Astrocyte (in vitro differentiated cells and primary cell): Measurements from ENCODE around the gene ZNF436. TPM values are rescaled to one million over a fixed set of nuclear protein-coding genes. Genes with fewer than 3 reads are reported as not detected.
A peak's percentile ranks its signal among the peaks of the same experiment; 100 is the strongest.

Experiments used
- DNase-seq: peaks from one replicate; pipeline ENCODE4 v3.0.0-alpha.2; 2010; ENCODE audit warnings: low read depth
- FAIRE-seq: peaks from 2 replicates; lab custom pipeline; 2011; peaks lifted over from hg19 to GRCh38; lab: Jason Lieb, UNC
- H2AFZ ChIP-seq: 2 replicates; pipeline ENCODE4 v1.6.0; 2012; ENCODE audit warnings: low read depth, low read length, inconsistent platforms
- H3K27ac ChIP-seq: 2 replicates; pipeline ENCODE4 v1.5.1; 2011; ENCODE audit warnings: low read depth, low read length, inconsistent platforms
- H3K27me3 ChIP-seq: 2 replicates; pipeline ENCODE4 v1.6.0; 2011; ENCODE audit warnings: low read length, inconsistent platforms; ENCODE audit not compliant: insufficient read depth
- H3K36me3 ChIP-seq: 2 replicates; pipeline ENCODE4 v1.5.1; 2011; ENCODE audit warnings: low read length, inconsistent platforms; ENCODE audit not compliant: insufficient read depth
- H3K4me1 ChIP-seq: 2 replicates; pipeline ENCODE4 v1.5.1; 2011; ENCODE audit warnings: low read length, inconsistent platforms; ENCODE audit not compliant: insufficient read depth
- H3K4me2 ChIP-seq: 2 replicates; pipeline ENCODE4 v1.6.0; 2012; ENCODE audit warnings: low read length, inconsistent platforms
- H3K4me3 ChIP-seq: 2 replicates; pipeline ENCODE4 v1.5.1; 2011; ENCODE audit warnings: low read depth, mild to moderate bottlenecking, low read length, inconsistent platforms; ENCODE audit not compliant: insufficient read depth
- H3K79me2 ChIP-seq: 2 replicates; pipeline ENCODE4 v1.6.0; 2012; ENCODE audit warnings: mild to moderate bottlenecking, low read length, inconsistent platforms; ENCODE audit not compliant: insufficient read depth
- H3K9ac ChIP-seq: 2 replicates; pipeline ENCODE4 v1.6.0; 2012; ENCODE audit warnings: mild to moderate bottlenecking, low read length, inconsistent platforms
- H3K9me3 ChIP-seq: 2 replicates; pipeline ENCODE4 v1.5.1; 2012; ENCODE audit warnings: low read depth, mild to moderate bottlenecking, low read length, inconsistent platforms; ENCODE audit not compliant: insufficient read depth
- H4K20me1 ChIP-seq: 2 replicates; pipeline ENCODE4 v1.6.0; 2012; ENCODE audit warnings: low read length, inconsistent platforms; ENCODE audit not compliant: insufficient read depth
- H3K27ac Mint-ChIP-seq: one replicate; pipeline ENCODE4 v1.8.0; 2021; ENCODE audit warnings: mild to moderate bottlenecking, mixed read lengths; ENCODE audit not compliant: unreplicated experiment
- H3K27me3 Mint-ChIP-seq: one replicate; pipeline ENCODE4 v1.8.0; 2021; ENCODE audit warnings: low read depth, mixed read lengths; ENCODE audit not compliant: unreplicated experiment
- H3K36me3 Mint-ChIP-seq: one replicate; pipeline ENCODE4 v1.8.0; 2021; ENCODE audit warnings: low read depth, mixed read lengths; ENCODE audit not compliant: unreplicated experiment
- H3K4me1 Mint-ChIP-seq: one replicate; pipeline ENCODE4 v1.8.0; 2021; ENCODE audit warnings: low read depth, mixed read lengths; ENCODE audit not compliant: unreplicated experiment
- H3K4me3 Mint-ChIP-seq: one replicate; pipeline ENCODE4 v1.8.0; 2021; ENCODE audit warnings: mild to moderate bottlenecking, moderate library complexity, mixed read lengths; ENCODE audit not compliant: unreplicated experiment
- H3K9me3 Mint-ChIP-seq: one replicate; pipeline ENCODE4 v1.8.0; 2021; ENCODE audit warnings: mild to moderate bottlenecking, mixed read lengths; ENCODE audit not compliant: unreplicated experiment
- EZH2 ChIP-seq: IDR thresholded peaks from 2 replicates; pipeline ENCODE4 v1.6.1; 2012; ENCODE audit warnings: mild to moderate bottlenecking, low read length, inconsistent platforms; ENCODE audit not compliant: insufficient read depth
- total RNA-seq: library from RNA; stranded (reverse); gene quantifications from 2 replicates; pipeline ENCODE4 v1.2.1, GENCODE V29; 2021
- TF ChIP-seq, protein P1 (sequence below): IDR thresholded peaks from 2 replicates; pipeline ENCODE4 v1.5.1; 2011; ENCODE audit warnings: low read depth, mild to moderate bottlenecking, inconsistent platforms, low read length, moderate library complexity; ENCODE audit not compliant: insufficient read depth

The ZNF436 gene
- total RNA-seq, 1 donor from 2014 or later: 12.2 TPM

DNA sequence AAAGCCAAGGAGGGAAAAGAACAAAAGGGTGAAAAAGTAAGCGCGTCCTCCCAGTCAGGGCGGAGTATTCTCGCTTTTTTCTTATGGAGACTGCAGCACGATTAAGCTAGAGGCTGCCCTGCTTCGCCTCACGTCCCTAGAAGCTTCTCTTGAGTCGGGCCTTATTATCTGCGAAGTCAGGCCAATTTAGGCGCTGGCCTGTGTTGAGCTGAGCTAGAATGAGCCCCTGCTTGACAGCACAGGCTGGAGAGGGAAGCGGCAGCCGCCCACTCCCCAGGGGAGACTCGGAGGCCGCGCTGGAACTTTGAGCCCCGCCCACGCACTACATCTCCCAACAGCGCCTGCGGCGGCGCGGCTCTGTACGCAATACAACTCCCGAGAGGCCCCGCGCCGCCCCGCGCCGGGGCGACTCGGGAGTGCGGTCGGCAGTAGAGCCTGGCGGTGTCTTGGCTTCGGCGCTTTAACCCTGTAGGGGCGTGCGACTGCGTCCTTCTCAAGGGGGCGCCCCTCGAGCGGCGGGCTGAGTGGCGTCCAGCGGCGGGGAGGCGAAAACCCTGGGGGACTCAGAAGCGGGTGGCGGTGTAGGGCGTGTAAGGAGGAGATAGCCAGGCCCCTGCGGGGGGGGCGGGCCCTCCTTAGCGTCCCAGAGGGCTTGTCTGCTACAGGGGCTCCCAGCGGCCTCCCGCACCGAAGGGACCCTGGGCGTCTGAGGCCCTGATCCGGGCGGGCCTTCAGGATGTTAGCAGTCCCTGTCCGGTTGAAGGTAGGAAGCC lies 888 bp downstream of the ZNF436 start:
- no peaks in the 10 kb centered on the region for H4K20me1 ChIP-seq
- H2AFZ ChIP-seq: peak overlapping the region; percentile 92
- Mint-ChIP-seq H3K4me1 (peaks cover 40% of the 10 kb centered on the region), H3K27ac (peak overlapping the region; percentile 98), H3K36me3 (peaks cover 33% of the 10 kb centered on the region), H3K9me3 (peaks cover 26% of the 10 kb centered on the region), H3K4me3 (peak overlapping the region; percentile 97), H3K27me3 (no peaks in the 10 kb centered on the region)
- H3K36me3 ChIP-seq: peaks cover 21% of the 10 kb centered on the region
- peak overlapping the region; percentile 99 for H3K9ac ChIP-seq
- DNase-seq (peak; percentile 82), FAIRE-seq (no peak)
- TF ChIP-seq, protein P1, sequence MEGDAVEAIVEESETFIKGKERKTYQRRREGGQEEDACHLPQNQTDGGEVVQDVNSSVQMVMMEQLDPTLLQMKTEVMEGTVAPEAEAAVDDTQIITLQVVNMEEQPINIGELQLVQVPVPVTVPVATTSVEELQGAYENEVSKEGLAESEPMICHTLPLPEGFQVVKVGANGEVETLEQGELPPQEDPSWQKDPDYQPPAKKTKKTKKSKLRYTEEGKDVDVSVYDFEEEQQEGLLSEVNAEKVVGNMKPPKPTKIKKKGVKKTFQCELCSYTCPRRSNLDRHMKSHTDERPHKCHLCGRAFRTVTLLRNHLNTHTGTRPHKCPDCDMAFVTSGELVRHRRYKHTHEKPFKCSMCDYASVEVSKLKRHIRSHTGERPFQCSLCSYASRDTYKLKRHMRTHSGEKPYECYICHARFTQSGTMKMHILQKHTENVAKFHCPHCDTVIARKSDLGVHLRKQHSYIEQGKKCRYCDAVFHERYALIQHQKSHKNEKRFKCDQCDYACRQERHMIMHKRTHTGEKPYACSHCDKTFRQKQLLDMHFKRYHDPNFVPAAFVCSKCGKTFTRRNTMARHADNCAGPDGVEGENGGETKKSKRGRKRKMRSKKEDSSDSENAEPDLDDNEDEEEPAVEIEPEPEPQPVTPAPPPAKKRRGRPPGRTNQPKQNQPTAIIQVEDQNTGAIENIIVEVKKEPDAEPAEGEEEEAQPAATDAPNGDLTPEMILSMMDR: no peak
- no peak for TF ChIP-seq EZH2
- peak overlapping the region; percentile 99 for H3K4me3 ChIP-seq
- H3K4me2 ChIP-seq: peak overlapping the region; percentile 100
- H3K4me1 ChIP-seq: peaks cover 28% of the 10 kb centered on the region
- H3K79me2 ChIP-seq: peaks cover 56% of the 10 kb centered on the region
- H3K9me3 ChIP-seq: peaks cover 9% of the 10 kb centered on the region
- H3K27me3 ChIP-seq: no peaks in the 10 kb centered on the region
- H3K27ac ChIP-seq: peak overlapping the region; percentile 99

DNA sequence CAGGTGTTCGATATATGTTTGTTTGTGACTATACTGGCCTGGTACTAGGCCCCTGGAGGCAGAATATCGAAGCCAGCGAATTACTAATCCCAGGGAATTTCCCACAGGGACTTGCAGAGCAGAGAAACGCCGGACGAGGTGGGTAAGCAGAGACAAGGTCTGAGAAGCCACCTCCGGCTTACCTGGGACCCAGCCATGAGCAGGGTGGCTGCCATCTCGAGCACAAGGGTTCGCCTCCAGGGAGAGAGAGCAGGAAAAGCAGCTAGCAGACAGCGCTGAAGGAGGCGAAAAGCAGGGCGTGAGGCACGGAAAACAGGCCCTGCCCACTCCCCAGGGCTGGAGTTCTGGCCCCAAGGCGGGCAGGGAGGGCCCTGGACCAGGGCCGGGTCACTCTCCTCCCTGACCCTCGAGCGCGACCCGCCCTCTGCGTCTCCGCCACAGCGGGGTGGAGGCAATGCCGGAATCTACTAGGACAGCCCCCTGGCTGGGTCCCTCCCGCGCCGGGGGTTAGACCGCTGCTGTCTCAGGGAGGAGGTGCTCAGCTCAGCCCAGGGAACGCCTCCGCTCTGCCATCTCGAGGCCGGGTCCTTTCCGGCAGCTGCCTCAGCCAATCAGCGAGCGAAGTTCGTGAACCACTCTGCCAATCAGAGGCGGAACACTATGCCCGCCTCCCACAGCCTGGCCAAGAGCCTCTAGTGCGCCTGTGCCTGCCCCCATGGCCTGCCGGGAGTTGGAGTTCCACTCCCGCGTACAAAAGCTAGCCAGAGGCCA lies 1.7 kb downstream of the ZNF436 start:
- peaks cover 40% of the 10 kb centered on the region for H3K4me1 Mint-ChIP-seq
- Histone ChIP-seq H3K27ac (peak overlapping the region; percentile 99), H3K79me2 (peaks cover 56% of the 10 kb centered on the region), H3K36me3 (peaks cover 27% of the 10 kb centered on the region), H2AFZ (peak overlapping the region; percentile 92), H3K4me3 (peak overlapping the region; percentile 99), H3K4me1 (peaks cover 28% of the 10 kb centered on the region), H3K27me3 (no peaks in the 10 kb centered on the region), H4K20me1 (no peaks in the 10 kb centered on the region), H3K9me3 (peaks cover 15% of the 10 kb centered on the region), H3K4me2 (peak overlapping the region; percentile 100), H3K9ac (peak overlapping the region; percentile 99)
- TF ChIP-seq EZH2: no peak
- TF ChIP-seq, protein P1: no peak
- peak overlapping the region; percentile 98 for H3K27ac Mint-ChIP-seq
- peaks cover 39% of the 10 kb centered on the region for H3K36me3 Mint-ChIP-seq
- H3K27me3 Mint-ChIP-seq: no peaks in the 10 kb centered on the region
- H3K9me3 Mint-ChIP-seq: peaks cover 33% of the 10 kb centered on the region
- DNase-seq (peak; percentile 95), FAIRE-seq (no peak)
- peak overlapping the region; percentile 97 for H3K4me3 Mint-ChIP-seq
